ENCODE measurements around the gene TENM4.
"Not testable (repeated sequence)": the region's sequence is repeated elsewhere in the genome, so short reads cannot be mapped to it uniquely, and the experiment has no call there.

The TENM4 gene

GRCh38 chr11:79244241-79244772 is 196.5 kb downstream of the TENM4 start:
- DNase-seq (ENCODE audit: low read depth) = no peak

GRCh38 chr11:79243422-79244210 is 197.2 kb downstream of the TENM4 start:
- DNase-seq (ENCODE audit: low read depth) = no peak

GRCh38 chr11:79242616-79243015 is 198.2 kb downstream of the TENM4 start:
- no peak for DNase-seq (ENCODE audit: low read depth)

GRCh38 chr11:79241852-79242241 is 199.0 kb downstream of the TENM4 start:
- DNase-seq (ENCODE audit: low read depth) = no peak

GRCh38 chr11:79241205-79241851 is 199.5 kb downstream of the TENM4 start:
- DNase-seq (ENCODE audit: low read depth) = no peak

- no peak for DNase-seq (ENCODE audit: low read depth)
Measured at GRCh38 chr11:79237703-79238102, 203.1 kb downstream of the TENM4 start.

GRCh38 chr11:79237091-79237490 is 203.7 kb downstream of the TENM4 start:
- no peak for DNase-seq (ENCODE audit: low read depth)

- no peak for DNase-seq (ENCODE audit: low read depth)
Measured at GRCh38 chr11:79236541-79236971, 204.3 kb downstream of the TENM4 start.

- no peak for DNase-seq (ENCODE audit: low read depth)
Measured at GRCh38 chr11:79235696-79236095, 205.1 kb downstream of the TENM4 start.

GRCh38 chr11:79232346-79232745 is 208.5 kb downstream of the TENM4 start:
- DNase-seq (ENCODE audit: low read depth) = no peak

- DNase-seq (ENCODE audit: low read depth) = no peak
Measured at GRCh38 chr11:79229047-79229446, 211.8 kb downstream of the TENM4 start.

- DNase-seq (ENCODE audit: low read depth) = no peak
Measured at GRCh38 chr11:79227767-79228755, 212.8 kb downstream of the TENM4 start.

GRCh38 chr11:79227308-79227707 is 213.5 kb downstream of the TENM4 start:
- no peak for DNase-seq (ENCODE audit: low read depth)

GRCh38 chr11:79226126-79226525 is 214.7 kb downstream of the TENM4 start:
- no peak for DNase-seq (ENCODE audit: low read depth)

GRCh38 chr11:79222163-79222562 is 218.7 kb downstream of the TENM4 start:
- DNase-seq (ENCODE audit: low read depth) = not testable (repeated sequence)

GRCh38 chr11:79221444-79222130 is 219.2 kb downstream of the TENM4 start:
- DNase-seq (ENCODE audit: low read depth) = no peak

- DNase-seq (ENCODE audit: low read depth) = no peak
Measured at GRCh38 chr11:79220171-79220570, 220.7 kb downstream of the TENM4 start.

- no peak for DNase-seq (ENCODE audit: low read depth)
Measured at GRCh38 chr11:79219186-79220045, 221.4 kb downstream of the TENM4 start.

- DNase-seq (ENCODE audit: low read depth) = no peak
Measured at GRCh38 chr11:79212741-79213190, 228.1 kb downstream of the TENM4 start.

GRCh38 chr11:79209540-79210266 is 231.1 kb downstream of the TENM4 start:
- no peak for DNase-seq (ENCODE audit: low read depth)
